Lung (tissue), 12 donors: Measurements from ENCODE around the gene MTSS2. TPM values are rescaled to one million over a fixed set of nuclear protein-coding genes. Genes with fewer than 3 reads are reported as not detected.

Experiments
- ATAC-seq: fragments of 200-7000 bp; cut with Tn5 transposase; one replicate; pipeline ENCODE4 v1.9.1; 2020; ENCODE audit warnings: moderate number of reproducible peaks; ENCODE audit not compliant: insufficient read depth, low FRiP score
- DNase-seq, 3 donors: peaks; one replicate each; pipeline ENCODE4 v3.0.0-alpha.2; 2013 to 2017
- H3K27ac ChIP-seq, 2 donors: one replicate each; pipeline ENCODE4 v1.5.1; 2013; ENCODE audit warnings: mild to moderate bottlenecking in 2 of 2, moderate library complexity in 2 of 2, control low read depth in 1 of 2, inconsistent platforms in 1 of 2, low read depth in 1 of 2, low read length in 1 of 2
- H3K27me3 ChIP-seq, 3 donors: one replicate each; pipeline ENCODE4 v1.5.1; 2013; ENCODE audit warnings: low read length in 2 of 3; ENCODE audit not compliant: control insufficient read depth in 3 of 3, insufficient read depth in 3 of 3
- H3K36me3 ChIP-seq, 4 donors: one replicate each; pipeline ENCODE4 v1.5.1; 2013; ENCODE audit warnings: low read length in 4 of 4, mild to moderate bottlenecking in 1 of 4, moderate library complexity in 1 of 4; ENCODE audit not compliant: control insufficient read depth in 4 of 4, insufficient read depth in 4 of 4
- H3K4me1 ChIP-seq, 5 donors: one replicate each; pipeline ENCODE4 v1.5.1; 2013; ENCODE audit warnings: low read length in 5 of 5, mild to moderate bottlenecking in 2 of 5, moderate library complexity in 1 of 5; ENCODE audit not compliant: control insufficient read depth in 5 of 5, insufficient read depth in 5 of 5
- H3K4me3 ChIP-seq: one replicate; pipeline ENCODE4 v1.5.1; 2013; ENCODE audit warnings: mild to moderate bottlenecking, control low read depth, moderate library complexity
- H3K9ac ChIP-seq, 2 donors: one replicate each; pipeline ENCODE4 v1.5.1; 2013; ENCODE audit warnings: low read length in 2 of 2, control low read depth in 1 of 2; ENCODE audit not compliant: insufficient read depth in 1 of 2
- H3K9me3 ChIP-seq, 4 donors: one replicate each; pipeline ENCODE4 v1.5.1; 2013; ENCODE audit warnings: low read length in 3 of 4, mild to moderate bottlenecking in 1 of 4, moderate library complexity in 1 of 4; ENCODE audit not compliant: control insufficient read depth in 4 of 4, insufficient read depth in 3 of 4
- CTCF ChIP-seq: IDR thresholded peaks from 2 replicates; pipeline ENCODE4 v1.5.1; 2012; ENCODE audit warnings: mild to moderate bottlenecking; ENCODE audit errors: control extremely low read depth, extremely low read depth
- WGBS, 2 donors: extraction: QIAGEN DNeasy Blood & Tissue Kit; methylation state at CpG; one replicate each; pipeline ENCODE4 v1.1.7; 2013; 5-methylcytosine and 5-hydroxymethylcytosine counted together
- polyA plus RNA-seq, 2 donors: library from polyadenylated mRNA; stranded (reverse); fragments of 200-250 nt; gene quantifications; one replicate each; pipeline ENCODE4 v1.2.1, GENCODE V29; 2013
- total RNA-seq, 2 donors: library from RNA; depleted of rRNA in 1 of 2; stranded (reverse); fragments of >200 nt in 1 of 2; gene quantifications; one replicate each; pipeline ENCODE4 v1.2.1, GENCODE V29; 2014 to 2021
- donor health status: control.
- donor health status: control.
- donor health status: Bipolar disorder and iron deficiency.
- donor health status: healthy.
- donor health status: DM: yes; HTN: yes; CAD: no.

The MTSS2 gene
- total and polyA plus RNA-seq, 4 donors: 40.6 to 91.3 (median 73.3) TPM

GRCh38 chr16:70661534-70661917, 24.3 kb downstream of the MTSS2 start:
- Histone ChIP-seq H3K9ac (no peak overlapping the region), H3K27ac (no peak overlapping the region), H3K27me3 (no peaks in the 10 kb centered on the region), H3K9me3 (no peaks in the 10 kb centered on the region), H3K4me1 (no peaks in the 10 kb centered on the region), H3K4me3 (no peak overlapping the region), H3K36me3 (peaks cover 11 to 42% (median 21%) of the 10 kb centered on the region in 4 donors)
- WGBS, 2 donors: 80 to 82% methylated on average over 16 to 17 of the region's 17 CpGs
- no peak for ATAC-seq
- TF ChIP-seq CTCF: no peak
- DNase-seq: no peak

DNA sequence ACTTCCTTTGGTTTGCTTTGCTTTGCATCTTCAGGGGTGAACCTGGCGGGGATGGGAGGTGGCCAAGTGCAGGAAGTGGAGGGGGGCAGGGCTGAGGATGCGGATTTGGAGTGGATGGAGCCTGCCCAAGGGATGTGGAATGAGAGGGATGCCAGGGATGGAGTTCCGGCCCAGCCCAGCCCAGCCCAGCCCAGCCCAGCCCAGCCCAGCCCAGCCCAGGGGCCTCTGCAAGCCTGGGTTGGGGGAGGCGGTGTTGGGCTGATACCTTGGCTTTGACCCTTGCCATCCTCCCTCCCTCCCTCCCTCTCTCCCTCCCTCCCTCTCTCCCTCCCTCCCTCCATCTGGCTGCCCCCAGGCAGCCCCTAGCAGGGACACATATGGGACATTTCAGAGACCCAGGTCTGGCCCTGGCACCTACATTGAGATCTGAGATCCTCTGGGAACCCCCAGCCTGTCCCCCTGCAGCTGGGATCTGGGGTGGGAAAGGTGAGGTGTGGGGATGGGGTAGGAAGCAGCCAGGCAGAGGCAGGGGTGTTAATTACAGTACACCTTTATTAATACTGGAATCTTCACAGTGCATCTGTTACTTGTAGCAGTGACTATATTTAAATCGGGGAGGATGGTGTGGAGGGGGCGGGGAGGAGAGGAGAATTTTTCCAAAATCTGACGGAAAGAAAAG, 25.0 kb downstream of the MTSS2 start:
- Histone ChIP-seq H3K36me3 (peaks cover 5 to 35% (median 18%) of the 10 kb centered on the region in 4 donors), H3K9me3 (no peaks in the 10 kb centered on the region), H3K9ac (no peak overlapping the region), H3K4me1 (no peaks in the 10 kb centered on the region), H3K27me3 (no peaks in the 10 kb centered on the region), H3K27ac (no peak overlapping the region), H3K4me3 (no peak overlapping the region)
- TF ChIP-seq CTCF: no peak
- WGBS, 2 donors: 63 to 64% methylated on average over 6 to 7 of the region's 7 CpGs
- no peak for ATAC-seq
- DNase-seq: no peak

DNA sequence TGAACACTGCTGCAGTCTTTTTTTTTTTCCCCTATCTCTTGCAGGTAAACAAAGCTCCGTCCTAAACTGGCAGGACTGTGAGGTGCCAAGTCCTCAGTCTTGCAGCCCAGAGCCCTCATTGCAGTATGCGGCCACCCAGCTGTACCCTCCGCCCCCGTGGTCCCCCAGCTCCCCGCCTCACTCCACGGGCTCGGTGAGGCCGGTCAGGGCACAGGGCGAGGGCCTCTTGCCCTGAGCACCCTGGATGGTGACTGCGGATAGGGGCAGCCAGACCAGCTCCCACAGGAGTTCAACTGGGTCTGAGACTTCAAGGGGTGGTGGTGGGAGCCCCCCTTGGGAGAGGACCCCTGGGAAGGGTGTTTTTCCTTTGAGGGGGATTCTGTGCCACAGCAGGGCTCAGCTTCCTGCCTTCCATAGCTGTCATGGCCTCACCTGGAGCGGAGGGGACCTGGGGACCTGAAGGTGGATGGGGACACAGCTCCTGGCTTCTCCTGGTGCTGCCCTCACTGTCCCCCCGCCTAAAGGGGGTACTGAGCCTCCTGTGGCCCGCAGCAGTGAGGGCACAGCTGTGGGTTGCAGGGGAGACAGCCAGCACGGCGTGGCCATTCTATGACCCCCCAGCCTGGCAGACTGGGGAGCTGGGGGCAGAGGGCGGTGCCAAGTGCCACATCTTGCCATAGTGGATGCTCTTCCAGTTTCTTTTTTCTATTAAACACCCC, 25.7 kb downstream of the MTSS2 start:
- DNase-seq (no peak), ATAC-seq (no peak)
- TF ChIP-seq CTCF: no peak
- no peaks in the 10 kb centered on the region for H3K4me1 ChIP-seq
- H3K27me3 ChIP-seq: no peaks in the 10 kb centered on the region
- no peaks in the 10 kb centered on the region for H3K9me3 ChIP-seq
- H3K27ac ChIP-seq: no peak overlapping the region
- H3K36me3 ChIP-seq: peaks cover 1 to 28% (median 15%) of the 10 kb centered on the region in 4 donors
- H3K4me3 ChIP-seq: no peak overlapping the region
- H3K9ac ChIP-seq: no peak overlapping the region
- WGBS, 2 donors: 77% methylated on average over 16 of the region's 16 CpGs
